Keratinocyte (primary cell): ENCODE data around the gene ASCC3.

Experiments used
- EZH2 ChIP-seq: IDR thresholded peaks from one replicate; pipeline ENCODE4 v1.6.1; 2012; ENCODE audit warnings: inconsistent platforms, mild to moderate bottlenecking, low read length, moderate library complexity
- TF ChIP-seq, protein P1 (sequence below), 3 experiments: IDR thresholded peaks in 1 of 3; conservative IDR thresholded peaks in 1 of 3; optimal IDR thresholded peaks in 1 of 3; 2 replicates in 2 of 3; 3 replicates in 1 of 3; pipeline versions ENCODE3 to v1.5.1; 2011; ENCODE audit warnings: low read length in 3 of 3, mild to moderate bottlenecking in 3 of 3, moderate library complexity in 2 of 3, control low read depth in 1 of 3, inconsistent platforms in 1 of 3; ENCODE audit not compliant: insufficient read depth in 2 of 3; ENCODE audit errors: extremely low read depth in 1 of 3

GRCh38 chr6:100704961-100705360, 176.2 kb downstream of the ASCC3 start:
- TF ChIP-seq, protein P1, sequence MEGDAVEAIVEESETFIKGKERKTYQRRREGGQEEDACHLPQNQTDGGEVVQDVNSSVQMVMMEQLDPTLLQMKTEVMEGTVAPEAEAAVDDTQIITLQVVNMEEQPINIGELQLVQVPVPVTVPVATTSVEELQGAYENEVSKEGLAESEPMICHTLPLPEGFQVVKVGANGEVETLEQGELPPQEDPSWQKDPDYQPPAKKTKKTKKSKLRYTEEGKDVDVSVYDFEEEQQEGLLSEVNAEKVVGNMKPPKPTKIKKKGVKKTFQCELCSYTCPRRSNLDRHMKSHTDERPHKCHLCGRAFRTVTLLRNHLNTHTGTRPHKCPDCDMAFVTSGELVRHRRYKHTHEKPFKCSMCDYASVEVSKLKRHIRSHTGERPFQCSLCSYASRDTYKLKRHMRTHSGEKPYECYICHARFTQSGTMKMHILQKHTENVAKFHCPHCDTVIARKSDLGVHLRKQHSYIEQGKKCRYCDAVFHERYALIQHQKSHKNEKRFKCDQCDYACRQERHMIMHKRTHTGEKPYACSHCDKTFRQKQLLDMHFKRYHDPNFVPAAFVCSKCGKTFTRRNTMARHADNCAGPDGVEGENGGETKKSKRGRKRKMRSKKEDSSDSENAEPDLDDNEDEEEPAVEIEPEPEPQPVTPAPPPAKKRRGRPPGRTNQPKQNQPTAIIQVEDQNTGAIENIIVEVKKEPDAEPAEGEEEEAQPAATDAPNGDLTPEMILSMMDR (optimal IDR thresholded peaks at IDR 0.05 in 1 of 3, IDR thresholded peaks at IDR 0.05 in 1 of 3, conservative IDR thresholded peaks at IDR 0.05 in 1 of 3; ENCODE audit: extremely low read depth in 1 of 3, insufficient read depth in 2 of 3, low read length in 3 of 3): no peak
- TF ChIP-seq EZH2: no peak
